ENCODE results near the gene VPS29.

GRCh38 chr12:110513842-110514241 lies 11.9 kb upstream of the VPS29 start:
- TF ChIP-seq CTCF (IDR thresholded peaks at IDR 0.05; ENCODE audit: insufficient read depth, low read length): no peak
- TF ChIP-seq POLR2AphosphoS5 (IDR thresholded peaks at IDR 0.05; ENCODE audit: low read depth): no peak
- no peak for TF ChIP-seq GABPA (IDR thresholded peaks at IDR 0.05; ENCODE audit: low read depth)
- no peak for TF ChIP-seq REST (IDR thresholded peaks at IDR 0.05; ENCODE audit: insufficient replicate concordance, low read depth)
- no peak for TF ChIP-seq SPI1 (IDR thresholded peaks at IDR 0.05; ENCODE audit: borderline replicate concordance, low read depth)
